SU-DHL-6 (cell line): ENCODE results near the gene CTCFL.
"Not testable (repeated sequence)": the region's sequence is repeated elsewhere in the genome, so short reads cannot be mapped to it uniquely, and the experiment has no call there.

ENCODE experiments used
- CTCF ChIP-seq: fragments of 200-600 bp; sonication (generic); IDR thresholded peaks from one replicate; pipeline ENCODE4 v1.5.1; 2017; ENCODE audit warnings: antibody characterized with exemption, mild to moderate bottlenecking, low read length, moderate library complexity; ENCODE audit not compliant: insufficient read depth, poor library complexity, severe bottlenecking
- EZH2phosphoT487 ChIP-seq: fragments of 200-600 bp; sonication (generic), shearing (Covaris generic); conservative IDR thresholded peaks from 2 replicates; pipeline ENCODE4 v1.6.1; 2018; ENCODE audit warnings: mild to moderate bottlenecking, antibody characterized with exemption, low read length, moderate library complexity, mixed read lengths

- TF ChIP-seq CTCF, EZH2phosphoT487: not testable (repeated sequence)
Observed at GRCh38 chr20:57472474-57472873, 52.5 kb downstream of the CTCFL start.
